Esophagus squamous epithelium (tissue), 5 donors: Measurements from ENCODE around the gene MRPL52. TPM values are rescaled to one million over a fixed set of nuclear protein-coding genes. Genes with fewer than 3 reads are reported as not detected.
"Not testable (repeated sequence)": the region's sequence is repeated elsewhere in the genome, so short reads cannot be mapped to it uniquely, and the experiment has no call there.

Experiments
- DNase-seq: peaks from one replicate; lab custom pipeline; 2025; lab: John Stamatoyannopoulos, UW
- H3K27ac ChIP-seq, 4 donors: fragments of 200-600 bp; sonication (generic); one replicate each; pipeline ENCODE4 v1.5.1; 2016 to 2019; ENCODE audit warnings: mild to moderate bottlenecking in 1 of 4
- H3K27me3 ChIP-seq, 4 donors: fragments of 200-600 bp; sonication (generic); 1 replicate in 3 of 4; 2 replicates in 1 of 4; pipeline versions ENCODE4 v1.5.1 to v1.6.0; 2017 to 2021; ENCODE audit warnings: antibody characterized with exemption in 1 of 4
- H3K36me3 ChIP-seq, 3 donors: fragments of 200-600 bp; sonication (generic); one replicate each; pipeline ENCODE4 v1.5.1; 2016 to 2019
- H3K4me1 ChIP-seq, 3 donors: fragments of 200-600 bp; sonication (generic); one replicate each; pipeline ENCODE4 v1.5.1; 2017 to 2019
- H3K4me3 ChIP-seq, 4 donors: fragments of 200-600 bp; sonication (generic); 1 replicate in 3 of 4; 2 replicates in 1 of 4; pipeline ENCODE4 v1.5.1; 2016 to 2019; ENCODE audit warnings: mild to moderate bottlenecking in 2 of 4, moderate library complexity in 1 of 4
- H3K9me3 ChIP-seq, 3 donors: fragments of 200-600 bp; sonication (generic); one replicate each; pipeline ENCODE4 v1.5.1; 2016 to 2019
- CTCF ChIP-seq, 6 experiments: fragments of 450-650 bp in 4 of 6; fragments of 200-600 bp in 2 of 6; sonication (generic) in 2 of 6; IDR thresholded peaks; one replicate each; pipeline ENCODE4 v1.5.1; 2016 to 2019; ENCODE audit warnings: antibody characterized with exemption in 6 of 6, mild to moderate bottlenecking in 4 of 6, moderate library complexity in 4 of 6
- POLR2A ChIP-seq, 4 donors: fragments of 450-650 bp; IDR thresholded peaks; one replicate each; pipeline ENCODE4 v1.6.1; 2017; ENCODE audit warnings: antibody characterized with exemption in 4 of 4, mild to moderate bottlenecking in 4 of 4, moderate library complexity in 3 of 4
- WGBS, 2 donors: methylation state at CpG; one replicate each; pipeline ENCODE4 v1.1.5; 2018; 5-methylcytosine and 5-hydroxymethylcytosine counted together
- intact Hi-C: fragments of 100-400 bp; cut with DNase I; formaldehyde crosslinking; loops from one replicate; pipeline ENCODE4 v1.15.0; 2022
- total RNA-seq, 4 donors: library from RNA; depleted of rRNA; stranded (reverse); fragments of >200 nt; gene quantifications; one replicate each; pipeline ENCODE4 v1.1.0, GENCODE V29; 2016
- donor health status: DM: yes; HTN: yes; CAD: no.

Gene MRPL52
- total RNA-seq, 4 donors from 2014 or later: 32.8 to 142 (median 82.1) TPM

- H3K27ac ChIP-seq: peak overlapping the region; percentile 57 to 92 (median 88)
- H3K4me3 ChIP-seq: peak overlapping the region in 2 of 4 donors; percentile 23 to 36
- TF ChIP-seq POLR2A (IDR thresholded peaks at IDR 0.05) (no peak), CTCF (IDR thresholded peaks at IDR 0.05) (no peak)
- no peaks in the 10 kb centered on the region for H3K9me3 ChIP-seq
- intact Hi-C loops: loop anchor here (10.0 kb wide), 1 partner anchor 275 kb away; no protein-coding TSS in a partner anchor
- 11 to 55% methylated on average over 9 to 13 of the region's 19 CpGs for WGBS, 2 donors
- H3K36me3 ChIP-seq: peaks cover 19 to 30% (median 28%) of the 10 kb centered on the region in 3 donors
- H3K4me1 ChIP-seq: peaks cover 59 to 94% (median 74%) of the 10 kb centered on the region in 3 donors
- no peak for DNase-seq
- no peaks in the 10 kb centered on the region for H3K27me3 ChIP-seq
These were observed 19.6 kb downstream of the MRPL52 start for GRCh38 chr14:22849212-22849819.

- Histone ChIP-seq H3K4me1 (peaks cover 56 to 76% (median 63%) of the 10 kb centered on the region in 3 donors), H3K36me3 (peaks cover 3 to 12% (median 11%) of the 10 kb centered on the region in 3 donors), H3K27ac (peak overlapping the region; percentile 70 to 92 (median 88)), H3K27me3 (no peaks in the 10 kb centered on the region), H3K4me3 (peak overlapping the region in 1 of 4 donors; percentile 13), H3K9me3 (no peaks in the 10 kb centered on the region)
- intact Hi-C loops: loop anchor here (10.0 kb wide), 2 partner anchors 76 to 196 kb away; no protein-coding TSS in a partner anchor
- TF ChIP-seq POLR2A (IDR thresholded peaks at IDR 0.05) (no peak), CTCF (IDR thresholded peaks at IDR 0.05) (no peak)
- WGBS, 2 donors: 45% methylated on average over 8 of the region's 9 CpGs; no CpG with 5 or more reads in 1 of the 2 donors
- no peak for DNase-seq
These were observed 21.5 kb downstream of the MRPL52 start for GRCh38 chr14:22850944-22851764.

- peak overlapping the region; percentile 70 to 92 (median 88) for H3K27ac ChIP-seq
- 72 to 74% methylated on average over 12 of the region's 12 CpGs for WGBS, 2 donors
These were observed 22.5 kb downstream of the MRPL52 start for GRCh38 chr14:22852178-22852577.

GRCh38 chr14:22852599-22852939, 22.9 kb downstream of the MRPL52 start:
- Histone ChIP-seq H3K36me3 (no peaks in the 10 kb centered on the region), H3K4me1 (peaks cover 42 to 62% (median 49%) of the 10 kb centered on the region in 3 donors), H3K9me3 (no peaks in the 10 kb centered on the region), H3K4me3 (peak overlapping the region in 1 of 4 donors; percentile 67), H3K27ac (peak overlapping the region; percentile 67 to 89 (median 78)), H3K27me3 (no peaks in the 10 kb centered on the region)
- intact Hi-C loops: loop anchor here (10.0 kb wide), 2 partner anchors 78 to 198 kb away; no protein-coding TSS in a partner anchor
- 64 to 69% methylated on average over 2 of the region's 2 CpGs for WGBS, 2 donors
- no peak for DNase-seq
- TF ChIP-seq POLR2A (IDR thresholded peaks at IDR 0.05): no peak
- no peak for TF ChIP-seq CTCF (IDR thresholded peaks at IDR 0.05)

More at GRCh38 chr14:22852178-22852577, 22.5 kb downstream of the MRPL52 start:
- not testable (repeated sequence) for DNase-seq, H3K36me3 ChIP-seq, H3K4me3 ChIP-seq, H3K9me3 ChIP-seq, H3K27me3 ChIP-seq
- intact Hi-C loops: loop anchor here (10.0 kb wide), 2 partner anchors 77 to 197 kb away; no protein-coding TSS in a partner anchor
- peaks cover 46 to 65% (median 53%) of the 10 kb centered on the region in 3 donors for H3K4me1 ChIP-seq

GRCh38 chr14:22852940-22853767, 23.5 kb downstream of the MRPL52 start:
- H3K27ac ChIP-seq: peak overlapping the region; percentile 67 to 89 (median 78)
- intact Hi-C loops: loop anchor here (10.0 kb wide), 2 partner anchors 78 to 198 kb away; no protein-coding TSS in a partner anchor
- DNase-seq: peak; percentile 53
- H3K4me3 ChIP-seq: peak overlapping the region; percentile 31 to 67 (median 42)
- WGBS, 2 donors: 0 to 2% methylated on average over 7 to 8 of the region's 20 CpGs
- H3K36me3 ChIP-seq: no peaks in the 10 kb centered on the region
- H3K27me3 ChIP-seq: no peaks in the 10 kb centered on the region
- no peaks in the 10 kb centered on the region for H3K9me3 ChIP-seq
- H3K4me1 ChIP-seq: peaks cover 36 to 56% (median 43%) of the 10 kb centered on the region in 3 donors
- TF ChIP-seq CTCF (IDR thresholded peaks at IDR 0.05): peak; percentile 91 to 97 (median 94)
- no peak for TF ChIP-seq POLR2A (IDR thresholded peaks at IDR 0.05)

GRCh38 chr14:22854296-22854695, 24.6 kb downstream of the MRPL52 start:
- not testable (repeated sequence) for H3K27me3 ChIP-seq, H3K27ac ChIP-seq, H3K9me3 ChIP-seq, DNase-seq, H3K36me3 ChIP-seq, H3K4me3 ChIP-seq
- intact Hi-C loops: loop anchor here (10.0 kb wide), 2 partner anchors 79 to 199 kb away; no protein-coding TSS in a partner anchor
- H3K4me1 ChIP-seq: peaks cover 25 to 44% (median 32%) of the 10 kb centered on the region in 3 donors
- WGBS, 2 donors: 97% methylated on average over 10 of the region's 11 CpGs; no CpG with 5 or more reads in 1 of the 2 donors
